DMS 273 (cell line): ENCODE measurements around the gene TXNDC5.
"Not testable (repeated sequence)": the region's sequence is repeated elsewhere in the genome, so short reads cannot be mapped to it uniquely, and the experiment has no call there.

Experiments
- DNase-seq: peaks from one replicate; lab custom pipeline; 2025; ENCODE audit not compliant: unreplicated experiment; lab: John Stamatoyannopoulos, UW

The TXNDC5 gene

DNA sequence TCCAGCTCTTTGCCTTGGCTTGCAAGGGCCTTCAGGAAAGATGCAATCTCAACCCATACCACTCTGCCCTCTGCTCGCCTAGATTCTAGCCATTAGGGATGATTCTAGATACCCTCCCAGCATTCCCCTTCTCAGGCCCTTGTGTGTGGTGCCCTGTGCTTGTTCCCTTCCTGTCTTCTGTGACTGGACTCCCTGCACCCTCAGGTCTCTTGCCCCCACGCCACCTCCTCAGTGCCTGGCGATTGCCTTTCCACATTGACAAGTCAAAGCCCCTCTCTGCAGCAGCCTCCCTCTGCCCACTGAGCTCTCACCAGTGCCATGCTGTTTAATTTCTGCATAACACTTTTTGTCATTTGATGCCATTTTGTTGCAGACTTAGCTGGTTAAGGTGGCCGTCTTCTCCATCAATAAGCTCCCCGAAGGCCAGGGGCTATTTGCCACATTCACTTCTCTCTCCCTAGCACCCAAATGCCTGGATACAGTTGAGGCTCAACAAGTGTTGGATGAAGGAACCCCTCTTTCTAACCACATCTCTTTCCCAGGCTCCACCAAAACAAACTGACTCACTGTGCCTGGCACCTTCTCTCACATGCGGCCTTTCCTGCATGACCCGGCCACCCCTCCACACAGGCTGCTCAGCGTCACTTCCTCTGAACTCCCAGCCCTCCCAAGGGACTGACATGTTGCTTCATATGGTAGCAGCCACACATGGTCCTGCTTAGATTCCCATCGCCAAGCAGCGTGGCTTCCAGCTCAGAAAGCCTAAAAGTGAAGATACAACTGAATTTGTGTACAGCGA, 4.6 kb upstream of the TXNDC5 start:
- no peak for DNase-seq

DNA sequence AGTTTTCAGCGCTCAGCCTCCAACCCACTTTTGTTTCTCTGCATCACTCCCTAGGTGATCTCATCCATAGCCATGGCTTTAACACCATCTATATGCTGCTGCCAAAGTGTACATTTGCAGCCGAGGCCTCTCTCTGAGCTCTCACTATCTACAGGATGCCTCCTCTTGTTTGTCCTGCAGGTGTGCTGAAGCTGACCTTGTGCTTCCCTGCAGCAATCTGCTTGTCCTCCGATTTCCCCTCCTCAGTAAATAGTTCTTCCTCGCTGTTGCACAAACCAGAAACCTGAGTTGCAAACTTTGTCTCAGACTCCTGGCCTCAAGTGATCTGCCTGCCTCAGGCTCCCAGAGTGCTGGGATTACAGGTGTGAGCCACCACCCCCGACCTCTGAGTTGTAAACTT, 3.7 kb upstream of the TXNDC5 start:
- DNase-seq = no peak

DNA sequence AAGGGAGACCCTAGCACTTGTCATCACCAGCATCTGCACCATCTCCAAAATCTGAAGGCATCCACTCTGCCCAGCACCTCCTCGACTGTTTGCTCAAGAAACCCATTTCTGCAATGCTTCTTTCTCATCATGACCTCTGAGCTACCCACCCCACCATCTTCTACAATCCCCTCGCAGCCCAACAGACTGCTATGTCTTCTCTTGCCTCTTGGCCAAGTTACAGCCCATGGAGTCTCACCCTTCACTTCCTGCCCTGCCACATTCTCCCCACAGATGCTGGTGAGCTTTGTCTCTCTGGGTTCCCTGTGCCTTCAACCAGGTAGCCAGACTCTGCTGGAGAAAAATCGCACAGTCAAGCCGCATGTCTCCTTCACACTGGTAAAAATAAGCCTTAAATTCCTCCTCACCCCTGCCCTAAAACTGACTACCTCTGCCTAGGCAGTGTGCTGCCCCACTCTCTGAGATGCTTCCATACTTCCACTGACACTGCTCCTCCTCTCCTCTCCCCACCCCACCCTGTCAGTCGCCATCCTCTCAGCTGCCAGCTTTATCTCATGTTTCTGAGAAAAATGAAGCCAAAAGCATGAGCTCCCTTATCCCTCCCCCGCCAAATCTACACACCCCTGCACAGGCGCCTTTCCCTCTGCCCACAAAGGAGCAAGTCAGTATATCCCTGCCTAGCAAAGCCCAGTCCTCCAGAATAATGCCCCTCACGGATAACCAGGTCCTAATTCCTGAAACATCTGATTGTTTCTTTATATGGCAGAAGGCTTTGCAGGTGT, 2.3 kb upstream of the TXNDC5 start:
- DNase-seq = no peak

DNA sequence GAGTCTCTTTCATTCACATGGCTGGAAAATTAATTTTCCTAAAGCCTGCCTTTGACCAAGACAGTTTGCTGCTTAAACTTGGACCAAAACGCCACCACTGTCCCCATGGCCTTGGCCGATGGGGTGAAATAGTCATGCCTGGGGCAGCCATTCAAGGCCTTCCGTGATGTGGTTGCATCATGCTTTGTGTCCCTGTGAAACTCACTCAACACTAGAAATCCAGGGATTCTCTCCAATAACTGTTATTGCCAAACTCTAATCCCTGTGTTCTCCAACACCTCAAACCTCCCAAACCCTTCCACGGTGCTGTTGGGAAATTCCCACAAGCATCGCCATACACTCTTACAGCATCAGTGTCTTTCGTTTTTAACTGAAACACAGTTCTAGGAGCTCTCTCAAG, 1.4 kb upstream of the TXNDC5 start:
- no peak for DNase-seq

DNA sequence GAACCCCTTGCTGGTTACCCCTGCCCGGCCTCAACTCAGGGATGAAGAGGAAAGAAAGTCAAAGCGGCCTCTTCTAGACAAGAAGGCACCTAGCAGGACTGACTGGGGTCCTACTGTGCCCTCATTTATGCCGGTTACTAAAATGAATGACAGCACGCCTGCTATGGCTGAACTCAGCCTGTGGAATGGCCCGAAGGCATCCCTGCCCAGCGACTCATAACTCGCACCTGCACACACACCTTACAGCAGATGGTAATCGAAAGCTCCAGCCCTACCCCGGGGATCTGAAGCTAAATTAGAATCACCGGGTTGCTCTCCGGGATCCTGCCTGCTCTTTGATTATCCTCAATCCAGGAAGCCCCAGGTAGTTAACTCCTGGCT, 747 bp upstream of the TXNDC5 start:
- no peak for DNase-seq

DNA sequence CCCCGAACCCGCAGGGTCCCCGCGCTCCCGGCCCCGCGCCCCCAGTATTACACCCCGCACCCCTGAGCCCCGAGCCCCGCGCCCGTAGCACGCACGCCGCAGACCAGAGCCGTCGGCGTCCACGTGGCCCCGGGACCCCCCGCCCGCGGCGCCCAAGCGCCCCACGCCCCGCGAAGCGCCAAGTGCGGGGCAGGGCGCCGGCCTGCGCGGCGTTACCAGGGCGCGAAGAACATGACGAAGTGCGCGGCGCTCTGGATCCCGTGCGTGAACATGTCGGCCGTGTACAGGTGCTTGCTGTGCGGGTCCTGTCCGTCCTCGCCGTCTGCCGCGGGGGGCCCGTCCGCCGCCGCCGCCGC, 312 bp downstream of the TXNDC5 start:
- DNase-seq = no peak

DNA sequence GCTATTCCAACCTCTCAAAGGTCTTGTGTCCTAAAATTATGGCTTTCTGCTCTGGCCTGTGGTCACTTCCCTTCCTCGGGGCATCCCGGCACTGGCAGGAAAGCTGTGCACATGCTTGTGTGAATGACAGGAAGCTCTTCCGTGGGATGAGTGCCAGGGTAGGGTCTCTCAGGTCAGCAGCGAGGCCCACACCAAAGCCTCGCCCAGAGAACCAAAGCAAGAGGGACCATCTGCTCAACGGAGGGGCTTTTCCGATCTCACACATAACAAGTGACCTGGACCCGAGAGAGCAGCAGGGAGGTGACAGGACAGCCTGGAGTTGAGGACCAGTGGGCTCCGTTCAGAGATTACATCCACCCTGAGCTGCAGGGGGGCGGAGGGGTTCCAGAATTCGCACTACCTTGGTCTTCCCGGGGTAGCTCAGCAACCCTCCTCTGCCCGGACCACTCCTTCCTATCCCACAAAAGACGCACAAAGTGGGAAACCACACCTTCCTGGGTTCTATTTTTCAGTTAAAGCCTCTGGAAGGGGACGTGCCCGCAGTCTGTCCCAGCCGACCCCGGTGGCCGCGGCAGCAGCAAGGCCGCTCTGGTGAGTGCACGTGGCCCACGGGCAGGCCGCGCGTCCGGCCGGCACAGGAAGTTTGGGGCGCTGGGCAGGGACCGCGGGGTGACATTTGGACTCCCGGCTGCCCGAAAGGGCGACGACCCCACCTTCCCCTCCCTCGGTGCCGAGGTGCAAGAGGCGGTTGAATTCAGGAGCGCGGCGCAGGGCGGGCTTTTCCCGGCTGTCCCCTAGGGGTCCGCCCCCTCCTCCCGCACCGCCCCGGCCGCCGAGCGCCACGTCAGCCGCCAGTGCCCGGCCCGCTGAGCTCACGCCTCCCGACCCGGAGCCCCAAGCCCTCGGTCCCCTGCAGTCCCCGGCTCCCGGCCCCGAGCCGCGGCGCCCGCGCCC, 988 bp downstream of the TXNDC5 start:
- peak; percentile 71 for DNase-seq

DNA sequence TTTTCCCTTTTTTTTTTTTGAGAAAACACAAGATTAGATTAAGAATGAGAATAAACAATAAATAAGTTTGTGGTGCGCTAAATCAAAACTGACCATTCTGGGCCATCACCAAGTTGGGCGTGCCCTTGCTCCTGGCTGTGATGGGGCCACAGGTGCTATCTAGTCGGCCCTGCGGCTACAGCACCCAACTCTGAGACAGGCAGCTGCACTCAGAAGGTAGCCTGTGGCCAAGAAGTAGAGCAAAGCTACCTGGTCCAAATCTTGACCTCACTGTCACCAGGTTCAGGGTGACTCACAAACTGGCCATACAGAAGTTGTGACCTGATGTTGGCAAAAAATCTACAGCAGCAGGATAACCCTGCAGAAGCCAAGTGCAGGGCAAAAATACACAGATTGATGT, 3.4 kb downstream of the TXNDC5 start:
- DNase-seq = no peak

DNA sequence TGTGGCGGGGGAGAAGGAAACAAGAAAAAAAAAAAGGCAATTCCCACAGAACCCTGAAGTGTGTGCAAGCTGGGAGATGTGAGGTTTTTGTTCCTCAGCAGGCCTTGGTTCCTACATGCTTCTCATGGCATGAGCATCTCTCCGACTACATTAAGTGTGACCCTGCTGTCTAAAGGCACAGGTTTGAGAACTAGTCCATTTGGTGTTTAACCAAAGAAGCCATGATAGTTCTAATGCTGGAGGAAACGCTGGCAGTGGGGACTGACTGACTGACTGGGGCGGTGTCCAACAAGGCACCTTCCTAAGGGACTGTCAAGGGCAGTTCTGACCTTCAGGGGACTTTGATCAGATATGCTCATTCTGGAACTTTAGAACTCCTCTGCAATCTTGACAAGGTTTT, 3.8 kb downstream of the TXNDC5 start:
- DNase-seq = no peak

DNA sequence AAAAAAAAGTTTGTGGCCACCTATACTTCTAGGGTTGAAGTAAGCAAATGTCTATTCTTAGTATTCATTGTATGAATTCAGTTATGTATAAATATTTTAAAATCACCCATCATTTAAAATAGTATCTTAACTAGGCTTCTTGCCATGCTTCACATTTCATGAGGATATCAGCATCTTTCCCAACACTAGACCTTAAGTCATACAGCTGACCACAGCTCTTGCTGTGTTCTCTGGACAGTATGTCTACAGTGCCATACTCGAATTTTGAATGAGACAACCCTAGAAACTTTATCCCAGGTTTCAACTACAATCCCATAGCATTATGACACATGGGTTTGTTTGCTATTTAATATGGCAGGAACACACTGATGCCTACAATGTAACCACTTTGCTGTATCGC, 5.2 kb downstream of the TXNDC5 start:
- DNase-seq = no peak

DNA sequence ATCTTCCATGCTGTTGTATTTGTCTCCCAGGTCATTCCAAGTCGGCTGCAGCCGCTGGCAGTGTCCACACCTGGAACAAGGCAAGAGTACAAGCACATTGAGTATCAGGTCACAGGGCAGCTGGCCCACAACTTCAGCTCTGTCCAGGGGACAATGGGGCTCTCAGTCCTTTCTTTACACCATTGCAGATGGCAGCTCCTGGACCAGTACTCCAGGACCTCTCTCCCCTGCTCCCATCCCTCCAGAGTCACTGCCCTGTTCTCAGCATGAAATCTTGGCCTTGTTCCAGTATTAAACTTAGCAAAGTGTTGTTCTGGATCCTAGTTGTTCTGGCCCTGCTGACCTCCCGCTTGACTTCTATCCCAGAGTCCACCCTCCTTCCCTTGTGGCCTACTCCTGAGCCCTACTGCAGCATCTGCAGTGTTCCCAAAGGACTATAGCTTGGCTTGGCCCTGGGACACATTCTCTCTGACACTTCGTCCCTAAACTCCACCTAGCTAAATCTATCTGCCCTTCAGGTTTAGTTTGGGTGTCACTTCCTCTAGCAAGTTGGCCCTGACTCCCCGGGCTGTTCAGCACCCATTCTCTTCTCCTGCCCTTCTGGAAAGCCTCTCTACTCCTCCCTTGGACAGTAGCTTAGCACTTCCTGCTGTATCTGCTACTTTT, 5.8 kb downstream of the TXNDC5 start:
- DNase-seq = no peak

DNA sequence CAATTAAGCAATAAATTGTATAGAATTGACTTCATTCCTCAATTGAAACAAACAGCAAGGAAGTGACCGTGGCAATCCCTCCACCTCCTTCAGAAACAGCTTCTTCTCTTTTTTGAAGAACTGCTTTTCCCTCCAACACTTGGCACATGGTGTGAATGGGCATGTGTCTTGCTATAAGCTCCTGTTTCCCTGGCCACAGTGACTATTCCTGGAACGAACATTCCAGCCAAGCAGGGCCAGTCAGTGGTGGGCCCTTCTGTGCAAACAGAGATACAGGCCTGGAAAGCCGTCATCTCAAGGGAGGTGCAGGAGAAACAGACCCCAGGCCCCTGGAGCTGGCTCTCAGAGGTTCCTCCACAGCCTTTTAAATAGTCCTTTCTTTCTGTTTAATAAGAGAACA, 6.9 kb downstream of the TXNDC5 start:
- DNase-seq = no peak

DNA sequence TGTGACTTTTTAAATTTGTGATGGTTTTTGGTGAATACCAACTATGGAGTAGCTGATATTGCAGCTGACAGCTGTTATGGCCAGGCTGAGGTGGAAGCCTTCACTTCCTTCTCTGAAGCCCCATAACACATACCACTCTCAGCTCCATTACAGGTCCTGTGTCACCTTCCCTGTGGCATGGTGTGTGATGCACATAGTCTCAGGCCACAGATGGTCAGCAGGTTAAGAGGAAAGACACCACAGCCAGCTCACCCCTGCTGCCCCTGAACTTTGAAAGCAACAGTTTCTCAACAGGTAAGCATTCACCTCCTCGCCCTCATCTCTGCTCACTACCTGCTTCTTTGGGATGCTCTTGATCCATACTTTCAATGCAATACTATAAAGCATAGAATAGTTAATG, 7.7 kb downstream of the TXNDC5 start:
- DNase-seq = no peak

DNA sequence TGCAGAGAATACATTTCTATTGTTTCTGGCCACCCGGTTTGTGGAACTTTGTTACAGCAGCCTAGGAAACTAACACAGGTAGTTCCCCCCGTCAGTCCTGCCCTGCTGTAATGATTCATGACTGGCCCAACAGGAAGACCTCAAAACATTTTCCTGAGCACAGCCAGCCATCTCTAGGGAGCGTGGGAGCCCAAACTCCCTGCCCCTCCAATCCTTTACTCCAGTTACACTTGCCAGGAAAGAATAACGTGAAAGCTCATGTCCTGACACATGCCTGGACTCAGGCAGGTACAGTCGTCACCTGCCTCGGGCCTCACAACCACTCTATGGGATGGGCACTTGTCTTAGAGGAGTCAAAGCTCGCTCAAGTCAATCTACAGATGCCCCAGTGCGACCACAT, 8.4 kb downstream of the TXNDC5 start:
- DNase-seq = no peak

DNA sequence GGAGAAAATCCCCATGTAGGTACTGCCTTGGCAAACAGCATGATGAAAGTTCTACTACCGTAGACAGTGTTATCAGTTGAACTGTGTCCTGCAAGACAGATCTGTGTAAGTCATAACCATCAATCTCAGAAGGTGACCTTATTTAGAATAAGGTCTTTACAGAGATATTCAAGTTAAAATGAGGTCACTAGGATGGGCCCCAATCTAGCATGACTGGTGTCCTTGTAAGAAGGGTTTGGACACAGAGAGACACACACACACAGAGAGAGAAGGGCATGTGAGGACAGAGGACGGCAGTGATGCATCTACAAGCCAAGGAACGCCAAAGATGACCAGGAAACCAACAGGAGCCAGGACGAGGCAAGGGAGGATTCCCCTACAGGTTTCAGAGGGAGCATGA, 8.8 kb downstream of the TXNDC5 start:
- no peak for DNase-seq

DNA sequence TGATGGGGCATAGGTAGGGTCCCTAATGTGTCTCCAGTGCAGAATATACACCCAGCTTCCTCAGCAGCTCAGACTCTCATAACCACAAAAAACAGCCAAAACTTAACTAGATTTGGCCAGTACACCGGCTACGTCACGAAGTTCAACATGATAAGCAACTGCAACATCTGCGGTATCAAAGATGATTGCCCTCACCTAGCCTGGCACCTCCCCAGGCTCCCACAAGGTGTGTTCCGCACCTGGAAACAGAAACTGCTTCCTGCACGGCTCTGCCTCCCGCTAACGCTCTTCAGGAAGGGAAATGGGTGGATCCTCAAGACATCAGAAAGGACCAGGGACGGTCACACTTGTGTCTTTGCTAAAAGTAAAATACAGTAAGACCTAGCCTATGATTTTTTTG, 9.5 kb downstream of the TXNDC5 start:
- no peak for DNase-seq

DNA sequence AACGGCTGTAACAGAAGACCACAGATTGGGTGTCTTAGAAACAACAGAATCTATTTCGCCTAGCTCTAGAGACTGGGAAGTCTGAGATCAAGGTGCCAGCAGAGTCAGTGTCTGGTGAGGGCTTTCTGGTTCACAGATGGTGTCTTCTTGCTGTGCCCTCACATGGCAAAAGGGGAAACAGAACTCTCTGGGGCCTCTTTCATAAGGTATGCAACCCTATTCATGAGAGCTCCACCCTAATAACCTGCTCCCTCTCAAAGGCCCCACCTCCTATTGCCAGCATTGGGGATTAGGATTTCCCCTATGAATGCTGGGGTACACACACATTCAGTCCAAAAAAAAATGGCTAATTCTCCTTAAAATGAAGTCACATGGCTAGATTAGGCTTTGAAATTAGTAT, 10.0 kb downstream of the TXNDC5 start:
- DNase-seq = no peak

DNA sequence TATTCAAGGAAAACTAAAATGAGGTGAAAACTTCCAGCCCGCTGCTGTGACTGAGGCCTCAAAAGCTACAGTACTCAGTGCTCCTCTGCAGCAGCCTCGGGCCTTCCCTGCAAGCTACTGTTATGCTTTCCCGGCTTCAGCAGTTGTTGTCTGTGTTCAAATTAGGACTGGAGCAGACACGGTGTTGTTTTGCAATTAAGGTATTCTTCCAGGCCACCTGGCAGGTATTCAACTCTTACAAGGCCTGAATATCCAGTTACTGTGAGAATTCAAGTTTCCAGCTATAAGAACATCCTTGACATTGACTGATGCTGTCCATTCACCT, 10.7 kb downstream of the TXNDC5 start:
- no peak for DNase-seq

DNA sequence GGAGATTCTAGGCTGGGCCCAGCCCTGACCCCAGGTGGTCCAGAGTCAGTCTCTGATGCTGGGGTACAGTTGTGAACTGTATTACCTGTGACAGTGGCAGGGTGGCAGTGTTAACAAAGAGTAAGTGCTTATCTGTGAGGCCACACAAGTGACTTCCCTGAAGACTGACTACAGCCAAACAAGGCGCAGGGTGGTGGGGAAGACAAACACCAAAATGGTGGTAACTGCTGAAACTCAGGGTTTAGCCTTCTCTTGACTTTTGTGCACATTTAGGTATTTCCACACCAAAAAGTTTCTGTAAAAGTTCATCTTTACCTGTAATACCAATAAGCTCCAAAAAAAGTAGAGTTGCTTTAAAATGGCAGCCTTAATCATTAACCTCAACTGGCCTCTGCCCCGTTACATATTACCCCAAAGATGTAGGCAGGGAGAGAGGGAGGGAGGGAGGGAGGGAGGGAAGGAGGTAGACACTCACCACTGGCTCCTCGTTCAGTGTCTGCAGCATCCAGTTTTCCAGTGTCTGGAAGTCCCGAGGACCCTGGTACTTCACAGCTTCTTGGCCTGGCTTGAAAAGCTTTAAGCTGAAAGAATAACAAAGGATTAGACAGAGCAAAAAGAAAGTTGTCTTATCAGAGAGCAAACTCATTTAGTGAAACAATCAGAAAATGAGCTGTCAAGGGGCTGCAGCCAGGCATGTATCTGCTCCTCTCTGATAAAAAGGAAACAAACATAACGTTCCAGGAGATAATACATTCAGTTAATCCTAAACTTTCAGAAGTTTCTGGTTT, 11.3 kb downstream of the TXNDC5 start:
- DNase-seq = no peak

DNA sequence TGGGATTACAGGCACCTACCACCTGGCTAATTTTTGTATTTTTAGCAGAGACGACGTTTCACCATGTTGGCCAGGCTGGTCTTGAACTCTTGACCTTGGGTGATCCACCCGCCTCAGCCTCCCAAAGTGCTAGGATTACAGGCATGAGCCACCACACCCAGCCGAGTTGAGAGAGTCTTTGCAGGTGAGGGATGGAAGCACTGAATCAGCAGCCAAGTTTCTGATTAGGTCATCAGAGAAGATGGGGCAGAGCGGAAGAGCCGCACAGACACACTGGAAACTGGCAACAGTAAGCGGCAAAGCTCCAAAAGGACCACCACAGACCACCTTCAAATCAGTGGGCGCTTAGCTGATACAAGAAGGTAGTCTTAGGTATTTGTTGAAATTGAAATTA, 12.4 kb downstream of the TXNDC5 start:
- not testable (repeated sequence) for DNase-seq
